GM18909 (cell line): ENCODE results near the gene MLLT3.

Experiments used
- ATAC-seq: cut with Tn5 transposase; IDR thresholded peaks from one replicate; pipeline ENCODE4 v1.9.1; 2021; ENCODE audit warnings: mild to moderate bottlenecking; ENCODE audit not compliant: unreplicated experiment, poor library complexity

MLLT3 gene

GRCh38 chr9:20630241-20630943 lies 8.1 kb upstream of the MLLT3 start:
- no peak for ATAC-seq

- ATAC-seq: no peak
Measured at GRCh38 chr9:20625003-20625349, 2.7 kb upstream of the MLLT3 start.

GRCh38 chr9:20624201-20625002 lies 2.1 kb upstream of the MLLT3 start:
- ATAC-seq: peak; percentile 27

DNA sequence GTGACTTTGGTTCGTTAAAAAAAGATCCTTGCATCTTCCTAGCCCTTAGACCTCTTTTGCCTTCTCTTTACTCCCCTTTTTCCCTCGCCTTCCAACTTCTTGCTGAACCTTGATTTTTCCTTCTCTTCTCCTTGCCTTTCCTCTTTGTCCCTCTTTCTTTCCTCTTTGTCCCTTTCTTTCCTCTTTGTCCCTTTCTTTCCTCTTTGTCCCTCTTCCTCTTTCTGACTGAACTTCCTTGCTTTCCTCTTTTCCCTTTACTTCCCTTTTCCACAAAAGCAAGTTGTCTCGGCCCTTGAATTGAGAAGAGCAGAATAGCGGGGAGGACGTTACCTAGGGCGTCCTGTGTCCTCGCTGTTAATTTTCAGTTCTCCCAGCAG lies 1.4 kb upstream of the MLLT3 start:
- no peak for ATAC-seq

- peak; percentile 19 for ATAC-seq
Measured at GRCh38 chr9:20623021-20623747, 885 bp upstream of the MLLT3 start.

DNA sequence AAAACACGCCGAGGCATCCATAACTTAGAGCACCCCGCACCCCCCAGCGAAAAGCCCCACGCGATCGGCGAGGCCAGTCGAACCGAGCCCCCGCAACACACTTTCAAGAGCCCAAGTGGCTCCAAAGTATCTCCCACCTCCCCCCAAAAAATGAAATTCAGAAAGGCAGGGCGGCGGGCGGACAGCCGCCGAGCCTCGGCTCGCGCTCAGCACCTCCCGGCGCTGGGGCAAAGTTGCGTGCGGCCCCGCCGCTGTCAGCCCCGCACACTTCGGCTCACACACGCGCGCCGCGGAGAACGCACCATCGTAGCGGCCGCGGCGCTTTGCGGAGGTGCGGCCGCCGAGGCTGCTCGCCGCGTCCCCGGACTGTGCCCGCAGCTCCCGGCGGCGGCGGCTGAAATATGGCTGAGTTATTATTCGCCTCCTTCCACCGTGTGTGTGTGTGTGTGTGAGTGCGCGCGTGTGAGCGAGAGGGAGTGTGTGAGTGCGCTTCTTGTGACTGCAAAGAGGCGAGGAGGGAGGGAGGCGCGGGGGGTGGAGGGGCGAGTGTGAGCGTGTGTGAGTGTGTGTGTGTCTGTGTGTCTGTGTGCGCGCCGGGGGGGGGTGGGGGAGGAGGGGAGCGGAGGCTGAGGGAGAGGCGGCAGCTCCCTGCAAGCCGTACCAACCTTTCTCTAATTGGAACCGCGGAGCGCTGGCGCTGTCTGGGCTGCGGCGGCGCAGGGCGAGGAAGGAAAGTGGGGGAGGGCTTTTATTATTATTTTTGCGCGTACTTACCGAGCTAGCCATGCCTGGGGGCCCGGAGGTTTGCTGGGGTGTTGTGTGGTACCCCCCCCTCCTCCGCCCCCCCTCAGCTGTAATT lies 599 bp downstream of the MLLT3 start:
- peak; percentile 14 for ATAC-seq

DNA sequence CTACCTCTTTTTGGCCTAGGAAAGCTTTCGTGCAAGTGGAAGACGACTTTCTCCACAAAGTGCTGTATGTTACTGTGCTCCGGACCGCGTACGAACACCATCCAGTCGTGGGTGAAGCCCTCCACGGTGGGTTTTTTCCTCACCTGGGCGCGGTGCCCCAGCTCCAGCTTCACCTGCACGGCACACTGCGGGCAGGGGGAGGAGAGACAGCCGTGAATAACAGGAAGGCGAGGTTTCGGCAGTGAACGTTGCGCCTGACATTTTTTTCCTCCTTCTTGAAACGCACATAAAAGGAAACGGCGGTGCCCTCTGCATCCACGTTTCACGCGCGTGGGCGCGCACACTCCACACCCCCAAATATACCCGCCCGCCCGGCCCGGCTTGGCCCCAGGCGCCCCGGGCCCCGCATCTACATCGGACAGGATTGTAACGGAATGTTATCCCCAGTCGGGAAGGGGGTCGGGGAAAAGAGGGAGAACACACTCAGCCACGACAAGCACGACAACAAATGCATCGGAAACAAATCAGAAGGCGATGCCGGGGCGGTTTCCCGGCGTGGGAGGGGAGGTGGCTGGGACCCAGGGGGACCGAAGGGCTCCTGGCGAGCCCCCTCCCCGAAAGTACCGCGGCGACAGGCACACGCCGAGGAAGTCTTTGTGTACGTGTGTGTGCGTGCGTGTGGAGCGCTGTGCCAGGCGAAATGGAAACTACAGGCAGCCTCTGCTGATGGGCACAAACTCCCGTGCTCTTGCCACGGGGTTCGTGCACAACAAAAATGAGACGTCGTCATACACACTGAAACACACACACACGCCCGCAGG lies 1.4 kb downstream of the MLLT3 start:
- ATAC-seq: no peak

GRCh38 chr9:20619487-20620200 lies 2.7 kb downstream of the MLLT3 start:
- ATAC-seq: no peak

DNA sequence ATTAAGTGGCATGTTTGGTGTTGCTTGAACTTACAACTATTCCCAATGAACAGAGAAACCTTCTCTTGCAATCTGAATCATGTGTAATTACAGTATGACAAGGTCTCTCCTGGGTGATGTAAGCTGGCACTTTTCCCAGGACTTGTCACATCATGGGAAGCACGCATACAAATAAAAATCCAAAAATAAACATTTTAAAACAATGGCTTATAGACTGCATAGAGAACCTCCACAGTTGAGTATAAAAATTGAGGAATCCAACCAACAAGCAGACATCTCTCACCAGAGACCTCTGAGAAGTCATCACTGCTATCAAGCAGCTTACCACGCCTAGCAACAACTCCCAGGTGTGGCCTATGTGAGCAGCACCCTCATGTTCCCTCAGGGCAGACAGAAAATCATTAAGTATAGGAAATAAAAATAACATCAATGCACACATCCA lies 3.9 kb downstream of the MLLT3 start:
- no peak for ATAC-seq

DNA sequence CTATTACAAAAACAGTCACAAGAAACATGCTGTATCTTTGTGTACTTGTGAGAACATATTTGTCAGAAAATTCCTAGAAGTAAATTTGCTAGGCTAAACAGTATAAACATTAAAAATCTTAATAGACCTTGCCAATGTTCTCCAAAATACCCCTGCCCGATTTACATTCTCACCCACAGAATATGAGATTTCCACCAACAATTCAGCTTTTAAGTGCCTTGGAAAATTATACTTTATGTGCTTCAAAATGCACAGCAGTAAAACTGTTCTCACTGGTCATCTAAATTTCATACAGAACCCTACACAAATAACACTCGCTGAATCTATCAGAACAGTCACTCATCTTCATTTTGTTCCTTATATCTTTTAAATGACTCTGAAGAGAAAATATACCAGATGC lies 5.5 kb downstream of the MLLT3 start:
- no peak for ATAC-seq

GRCh38 chr9:20614602-20615216 lies 7.6 kb downstream of the MLLT3 start:
- ATAC-seq: no peak

DNA sequence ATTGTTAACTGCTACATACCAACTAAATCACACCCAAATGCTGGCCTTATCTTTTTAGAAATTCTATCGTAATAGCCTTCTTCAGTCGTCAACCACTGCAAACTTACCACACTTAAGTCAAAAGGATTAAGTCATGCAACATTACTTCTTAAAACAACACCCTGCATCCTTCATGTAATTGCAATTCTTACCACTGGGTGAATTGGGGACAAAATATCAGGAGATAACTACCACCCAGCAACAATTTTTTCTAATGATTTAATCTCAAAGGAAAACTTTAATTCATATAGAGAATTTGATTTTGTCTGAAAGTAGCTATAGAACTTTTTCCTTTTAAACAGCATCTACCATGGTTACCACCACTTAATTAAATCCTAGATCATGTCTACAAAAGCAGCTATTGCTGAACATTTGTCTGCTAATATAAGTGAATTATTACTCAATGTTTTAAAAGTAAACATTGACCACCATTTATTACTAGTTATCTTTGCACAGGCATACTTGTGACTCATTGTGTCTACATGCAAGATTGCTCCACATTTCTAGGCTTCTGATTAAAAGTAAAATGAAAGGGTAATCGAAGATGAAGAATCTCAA lies 10.5 kb downstream of the MLLT3 start:
- no peak for ATAC-seq

DNA sequence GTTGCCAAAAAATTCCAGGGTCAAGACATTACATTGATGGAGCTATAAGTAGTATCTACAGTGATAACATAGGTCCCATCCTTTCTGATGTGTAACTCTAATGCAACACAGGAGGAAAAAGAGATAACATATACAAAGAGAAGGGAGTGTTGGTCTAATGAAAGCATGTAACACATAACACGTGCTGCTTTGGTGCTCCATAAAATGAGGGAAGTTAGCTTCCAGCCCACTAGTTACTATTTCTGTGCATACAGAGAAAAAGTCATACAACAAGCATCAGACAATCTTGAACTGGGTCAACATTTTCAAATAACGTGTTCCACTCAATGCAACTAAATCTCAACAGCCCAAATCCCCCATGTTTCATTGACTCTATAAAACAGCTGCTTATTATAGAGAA lies 11.7 kb downstream of the MLLT3 start:
- ATAC-seq: no peak

DNA sequence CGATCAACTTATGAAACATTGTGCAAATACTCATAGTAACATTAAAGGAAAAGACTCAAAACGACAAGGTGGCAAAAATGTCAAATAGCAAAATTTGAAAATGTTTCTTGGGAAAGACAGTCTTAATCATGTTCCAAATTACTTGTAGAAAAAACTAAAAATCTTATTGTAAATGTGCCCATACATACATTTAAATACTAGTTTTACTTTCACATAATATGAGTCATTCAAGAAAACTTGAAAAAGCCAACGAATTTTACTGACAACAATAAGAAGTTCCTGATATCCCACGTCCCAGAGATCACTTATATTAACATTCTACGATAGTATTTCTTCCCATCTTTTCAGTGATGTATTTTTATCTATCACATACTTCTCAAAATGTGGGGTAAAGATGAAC lies 13.7 kb downstream of the MLLT3 start:
- ATAC-seq: no peak

DNA sequence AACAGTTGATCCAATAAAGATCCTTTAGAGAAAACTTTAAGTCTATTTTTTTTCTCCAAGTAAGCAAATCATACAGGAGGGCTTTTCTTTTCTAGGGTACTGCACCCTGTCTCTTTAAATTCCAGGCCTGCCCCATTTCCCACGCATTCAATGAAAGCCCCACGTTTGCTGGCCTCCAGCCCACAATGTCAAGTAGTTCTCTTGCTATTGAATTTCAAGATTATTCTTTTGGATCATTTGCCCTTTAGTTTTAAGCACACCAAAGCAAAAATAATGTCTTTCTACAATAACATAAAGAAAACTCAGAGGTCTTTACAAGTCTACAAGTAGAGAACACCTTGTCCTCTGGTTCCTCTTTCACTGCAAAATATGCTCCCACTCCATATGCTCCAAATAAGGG lies 15.6 kb downstream of the MLLT3 start:
- no peak for ATAC-seq

DNA sequence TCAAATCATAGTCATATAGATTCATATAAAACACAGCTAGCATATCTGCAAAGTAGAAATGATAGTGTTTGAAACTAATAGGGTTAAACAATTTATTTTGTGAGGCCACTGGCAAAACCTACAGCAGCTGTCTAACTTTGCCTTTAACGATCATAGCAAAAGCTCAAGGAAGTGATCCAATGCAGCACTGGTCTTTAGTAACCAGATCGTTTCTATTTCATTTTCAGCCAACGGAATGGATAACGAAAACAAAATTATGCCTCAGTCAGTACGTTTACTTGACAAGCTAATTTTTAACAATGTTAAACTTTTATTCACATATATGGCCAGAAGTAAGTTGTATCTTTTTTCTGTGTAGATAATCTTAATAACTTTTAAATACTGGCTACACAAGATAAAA lies 17.7 kb downstream of the MLLT3 start:
- ATAC-seq: peak; percentile 84

- no peak for ATAC-seq
Measured at GRCh38 chr9:20603524-20604268, 18.6 kb downstream of the MLLT3 start.
